MM.1S (cell line): ENCODE data around the gene EDC4.

Experiments
- DNase-seq: peaks from one replicate; pipeline ENCODE4 v3.0.0-alpha.2; 2015
- H2AFZ ChIP-seq: fragments of 300-600 bp; sonication (generic); 2 replicates; pipeline ENCODE4 v1.6.0; 2016; ENCODE audit warnings: antibody characterized with exemption, low read length
- H3F3A ChIP-seq: fragments of 300-600 bp; sonication (generic); 2 replicates; pipeline ENCODE4 v1.6.1; 2016; ENCODE audit warnings: mild to moderate bottlenecking, antibody characterized with exemption, low read length, moderate library complexity, mixed read lengths; ENCODE audit not compliant: insufficient read depth
- H3K27ac ChIP-seq: fragments of 300-600 bp; sonication (generic); 2 replicates; pipeline ENCODE4 v1.5.1; 2016; ENCODE audit warnings: mild to moderate bottlenecking, low read length
- H3K27me3 ChIP-seq: fragments of 300-600 bp; sonication (generic); replicated peaks from 2 replicates; pipeline ENCODE4 v1.6.0; 2016; ENCODE audit warnings: low read length; ENCODE audit not compliant: insufficient read depth
- H3K36me3 ChIP-seq: fragments of 300-600 bp; sonication (generic); replicated peaks from 2 replicates; pipeline ENCODE4 v1.6.1; 2016; ENCODE audit warnings: mild to moderate bottlenecking, low read length, mixed read lengths; ENCODE audit not compliant: insufficient read depth
- H3K4me1 ChIP-seq: fragments of 300-600 bp; sonication (generic); 2 replicates; pipeline ENCODE4 v1.6.1; 2016; ENCODE audit warnings: low read length, mixed read lengths
- H3K4me2 ChIP-seq: fragments of 300-600 bp; sonication (generic); 2 replicates; pipeline ENCODE4 v1.6.0; 2016; ENCODE audit warnings: low read depth, low read length
- H3K4me3 ChIP-seq: fragments of 300-600 bp; sonication (generic); 2 replicates; pipeline ENCODE4 v1.5.1; 2016; ENCODE audit warnings: low read length, mixed read lengths
- H3K79me2 ChIP-seq: fragments of 300-600 bp; sonication (generic); 2 replicates; pipeline ENCODE4 v1.6.1; 2016; ENCODE audit warnings: mixed run types, low read length, mixed read lengths
- H3K9ac ChIP-seq: fragments of 300-600 bp; sonication (generic); 2 replicates; pipeline ENCODE4 v1.6.1; 2016; ENCODE audit warnings: low read length, mixed read lengths
- H3K9me2 ChIP-seq: fragments of 300-600 bp; sonication (generic); replicated peaks from 2 replicates; pipeline ENCODE4 v1.6.1; 2016; ENCODE audit warnings: mild to moderate bottlenecking, low read length, mixed read lengths; ENCODE audit not compliant: insufficient read depth
- H3K9me3 ChIP-seq: fragments of 300-600 bp; sonication (generic); replicated peaks from 2 replicates; pipeline ENCODE4 v1.6.1; 2016; ENCODE audit warnings: mild to moderate bottlenecking, low read length, mixed read lengths; ENCODE audit not compliant: insufficient read depth
- H4K20me1 ChIP-seq: fragments of 300-600 bp; sonication (generic); 2 replicates; pipeline ENCODE4 v1.6.1; 2016; ENCODE audit warnings: mild to moderate bottlenecking, low read length, moderate library complexity, mixed read lengths; ENCODE audit not compliant: insufficient read depth
- EZH2 ChIP-seq: fragments of 300-600 bp; sonication (generic); optimal IDR thresholded peaks from 2 replicates; pipeline ENCODE3; 2017; ENCODE audit warnings: low read depth, mild to moderate bottlenecking, antibody characterized with exemption, low read length, mixed read lengths
- EZH2phosphoT487 ChIP-seq: fragments of 300-600 bp; sonication (generic); IDR thresholded peaks from 2 replicates; pipeline ENCODE4 v1.6.1; 2018; ENCODE audit warnings: antibody characterized with exemption, low read length
- TF ChIP-seq, protein P1 (sequence below): fragments of 300-600 bp; sonication (generic); IDR thresholded peaks from 2 replicates; pipeline ENCODE4 v1.5.1; 2016; ENCODE audit warnings: antibody characterized with exemption, low read length, mixed read lengths

EDC4 gene

DNA sequence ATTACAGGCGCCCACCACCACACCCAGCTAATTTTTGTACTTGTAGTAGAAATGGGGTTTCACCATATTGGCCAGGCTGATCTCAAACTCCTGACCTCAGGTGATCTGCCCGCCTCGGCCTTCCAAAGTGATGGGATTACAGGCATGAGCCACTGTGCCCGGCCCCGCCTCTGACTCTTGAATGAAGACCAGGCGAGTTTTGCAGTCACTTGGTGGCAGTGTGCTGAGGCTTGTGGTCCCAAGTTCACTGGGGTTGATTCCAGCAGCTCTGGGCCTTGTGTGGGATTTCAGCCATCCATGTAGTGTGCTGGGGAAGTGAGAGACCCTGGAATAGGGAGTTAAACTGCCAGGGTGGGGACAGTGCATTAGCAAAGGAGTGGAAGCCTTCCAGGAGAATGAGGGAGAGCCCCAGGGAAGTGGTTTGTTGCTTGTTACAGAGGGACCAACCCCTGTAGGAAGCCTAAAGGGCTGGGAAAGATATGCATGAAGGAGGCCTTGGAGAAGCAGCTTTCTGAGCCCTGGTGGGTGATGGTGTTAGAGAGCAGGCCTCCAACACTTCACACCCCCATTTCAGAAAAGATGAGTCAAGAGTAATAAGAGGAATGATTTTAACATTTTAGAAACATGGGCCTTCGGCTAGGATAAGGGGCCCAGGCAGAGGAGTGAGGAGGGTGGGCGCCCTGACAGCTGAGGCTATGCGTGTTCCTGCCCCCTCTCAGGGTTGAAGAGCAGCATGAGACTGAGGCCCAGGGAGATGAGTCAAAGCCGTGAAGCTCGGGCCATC, 34.7 kb downstream of the EDC4 start:
- Histone ChIP-seq H3K79me2 (no peaks in the 10 kb centered on the region), H3K9ac (no peak overlapping the region), H3K36me3 (no peaks in the 10 kb centered on the region; the same call in 1 of the 2 replicates), H3K4me3 (no peak overlapping the region), H3K9me2 (no peaks in the 10 kb centered on the region), H4K20me1 (no peaks in the 10 kb centered on the region), H3K27ac (no peak overlapping the region), H3K4me1 (no peaks in the 10 kb centered on the region), H3F3A (no peaks in the 10 kb centered on the region), H3K27me3 (no peaks in the 10 kb centered on the region), H2AFZ (no peak overlapping the region), H3K9me3 (no peaks in the 10 kb centered on the region), H3K4me2 (no peak overlapping the region)
- TF ChIP-seq EZH2phosphoT487 = no peak
- TF ChIP-seq, protein P1, sequence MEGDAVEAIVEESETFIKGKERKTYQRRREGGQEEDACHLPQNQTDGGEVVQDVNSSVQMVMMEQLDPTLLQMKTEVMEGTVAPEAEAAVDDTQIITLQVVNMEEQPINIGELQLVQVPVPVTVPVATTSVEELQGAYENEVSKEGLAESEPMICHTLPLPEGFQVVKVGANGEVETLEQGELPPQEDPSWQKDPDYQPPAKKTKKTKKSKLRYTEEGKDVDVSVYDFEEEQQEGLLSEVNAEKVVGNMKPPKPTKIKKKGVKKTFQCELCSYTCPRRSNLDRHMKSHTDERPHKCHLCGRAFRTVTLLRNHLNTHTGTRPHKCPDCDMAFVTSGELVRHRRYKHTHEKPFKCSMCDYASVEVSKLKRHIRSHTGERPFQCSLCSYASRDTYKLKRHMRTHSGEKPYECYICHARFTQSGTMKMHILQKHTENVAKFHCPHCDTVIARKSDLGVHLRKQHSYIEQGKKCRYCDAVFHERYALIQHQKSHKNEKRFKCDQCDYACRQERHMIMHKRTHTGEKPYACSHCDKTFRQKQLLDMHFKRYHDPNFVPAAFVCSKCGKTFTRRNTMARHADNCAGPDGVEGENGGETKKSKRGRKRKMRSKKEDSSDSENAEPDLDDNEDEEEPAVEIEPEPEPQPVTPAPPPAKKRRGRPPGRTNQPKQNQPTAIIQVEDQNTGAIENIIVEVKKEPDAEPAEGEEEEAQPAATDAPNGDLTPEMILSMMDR = no peak
- no peak for DNase-seq

DNA sequence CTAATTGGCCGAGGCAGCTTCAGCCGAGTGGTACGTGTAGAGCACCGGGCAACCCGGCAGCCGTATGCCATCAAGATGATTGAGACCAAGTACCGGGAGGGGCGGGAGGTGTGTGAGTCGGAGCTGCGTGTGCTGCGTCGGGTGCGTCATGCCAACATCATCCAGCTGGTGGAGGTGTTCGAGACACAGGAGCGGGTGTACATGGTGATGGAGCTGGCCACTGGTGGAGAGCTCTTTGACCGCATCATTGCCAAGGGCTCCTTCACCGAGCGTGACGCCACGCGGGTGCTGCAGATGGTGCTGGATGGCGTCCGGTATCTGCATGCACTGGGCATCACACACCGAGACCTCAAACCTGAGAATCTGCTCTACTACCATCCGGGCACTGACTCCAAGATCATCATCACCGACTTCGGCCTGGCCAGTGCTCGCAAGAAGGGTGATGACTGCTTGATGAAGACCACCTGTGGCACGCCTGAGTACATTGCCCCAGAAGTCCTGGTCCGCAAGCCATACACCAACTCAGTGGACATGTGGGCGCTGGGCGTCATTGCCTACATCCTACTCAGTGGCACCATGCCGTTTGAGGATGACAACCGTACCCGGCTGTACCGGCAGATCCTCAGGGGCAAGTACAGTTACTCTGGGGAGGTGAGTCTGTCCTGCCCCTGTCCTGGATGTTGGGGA, 36.3 kb downstream of the EDC4 start:
- Histone ChIP-seq H3K4me2 (no peak overlapping the region), H3K27me3 (no peaks in the 10 kb centered on the region), H3K27ac (no peak overlapping the region), H2AFZ (no peak overlapping the region), H3K9me3 (no peaks in the 10 kb centered on the region), H3K79me2 (no peaks in the 10 kb centered on the region), H4K20me1 (no peaks in the 10 kb centered on the region), H3K36me3 (no peaks in the 10 kb centered on the region; the same call in 1 of the 2 replicates), H3K4me1 (no peaks in the 10 kb centered on the region), H3K9me2 (no peaks in the 10 kb centered on the region), H3F3A (no peaks in the 10 kb centered on the region), H3K4me3 (no peak overlapping the region), H3K9ac (no peak overlapping the region)
- no peak for DNase-seq
- TF ChIP-seq EZH2 (no peak), EZH2phosphoT487 (no peak)
- TF ChIP-seq, protein P1 = no peak

DNA sequence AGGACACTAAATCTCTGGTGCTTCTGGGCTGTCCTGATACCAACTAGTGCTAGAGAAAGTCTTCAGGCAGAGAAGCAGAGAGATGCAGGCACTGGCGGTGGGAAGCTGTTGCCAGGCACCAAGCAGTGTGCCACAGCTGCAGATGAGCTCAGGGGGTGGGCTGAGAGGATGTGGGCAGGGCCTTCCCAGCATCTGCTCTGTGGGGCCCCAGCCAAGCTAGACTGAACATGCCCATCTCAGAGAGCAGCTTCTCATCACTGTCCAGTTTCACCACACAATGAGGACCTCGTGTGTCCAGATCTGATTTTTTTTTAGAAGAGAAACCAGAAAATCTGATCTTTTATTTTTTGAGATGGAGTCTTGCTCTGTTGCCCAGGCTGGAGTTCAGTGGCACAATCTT, 37.3 kb downstream of the EDC4 start:
- TF ChIP-seq EZH2phosphoT487 = no peak
- TF ChIP-seq EZH2 = no peak
- TF ChIP-seq, protein P1 = no peak
- Histone ChIP-seq H4K20me1 (no peaks in the 10 kb centered on the region), H3K4me2 (no peak overlapping the region), H3K9me2 (no peaks in the 10 kb centered on the region), H3K27ac (no peak overlapping the region), H3K36me3 (no peaks in the 10 kb centered on the region; the same call in 1 of the 2 replicates), H3K4me1 (no peaks in the 10 kb centered on the region), H3K79me2 (no peaks in the 10 kb centered on the region), H3K9me3 (no peaks in the 10 kb centered on the region), H3K9ac (no peak overlapping the region), H3F3A (no peaks in the 10 kb centered on the region), H3K4me3 (no peak overlapping the region), H2AFZ (no peak overlapping the region), H3K27me3 (no peaks in the 10 kb centered on the region)
- no peak for DNase-seq
